ENCODE data around the gene AJM1. TPM values are rescaled to one million over a fixed set of nuclear protein-coding genes. Genes with fewer than 3 reads are reported as not detected.

The AJM1 gene
- total and polyA plus RNA-seq, 2 donors (not counting 1 experiment from before 2014, with no cell fraction given): 1.7 to 2.9 TPM

DNA sequence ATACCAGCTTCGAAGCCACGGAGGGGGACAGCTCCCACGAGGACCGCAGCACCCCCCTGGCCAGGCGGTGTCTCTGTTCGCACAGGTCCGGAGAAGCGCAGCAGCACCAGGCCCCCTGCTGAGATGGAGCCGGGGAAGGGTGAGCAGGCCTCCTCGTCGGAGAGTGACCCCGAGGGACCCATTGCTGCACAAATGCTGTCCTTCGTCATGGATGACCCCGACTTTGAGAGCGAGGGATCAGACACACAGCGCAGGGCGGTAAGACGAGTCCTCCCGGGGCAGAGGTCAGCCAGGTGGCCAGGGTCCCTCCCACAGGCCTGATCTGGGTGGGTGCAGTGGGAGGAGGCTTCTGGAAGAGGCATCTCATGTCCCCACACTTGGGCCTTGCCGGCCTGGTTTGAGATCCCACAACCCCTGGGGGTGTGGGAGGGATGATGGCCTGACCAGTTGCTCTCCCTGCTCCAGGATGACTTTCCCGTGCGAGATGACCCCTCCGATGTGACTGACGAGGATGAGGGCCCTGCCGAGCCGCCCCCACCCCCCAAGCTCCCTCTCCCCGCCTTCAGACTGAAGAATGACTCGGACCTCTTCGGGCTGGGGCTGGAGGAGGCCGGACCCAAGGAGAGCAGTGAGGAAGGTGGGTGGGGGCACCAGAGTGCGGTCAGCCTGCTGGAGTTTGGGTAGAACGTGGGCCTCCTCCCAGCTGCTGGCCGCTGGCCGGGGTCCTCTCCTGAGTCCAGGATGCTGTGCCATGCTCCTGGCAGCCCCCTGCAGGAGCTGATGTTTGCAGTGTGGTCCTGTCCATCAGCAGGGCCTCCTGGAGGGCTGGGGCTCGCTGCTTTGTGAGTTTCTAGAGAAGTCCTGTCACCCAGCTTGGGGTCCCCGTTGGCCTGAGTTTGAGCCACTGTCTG is 2.8 kb upstream of the AJM1 start:
- ChIA-PET POLR2A (no interaction called here), CTCF (interaction anchor here (3.6 kb wide), 1 partner anchor 196 kb away, joined by 29 read pairs; no protein-coding TSS in a partner anchor)
- peaks cover 11 to 26% of the 10 kb centered on the region in 2 donors for H3K4me1 ChIP-seq (ENCODE audit: control insufficient read depth in 2 of 2, insufficient read depth in 2 of 2, low read length in 2 of 2)
- no peak for DNase-seq
- no peak overlapping the region for H3K27ac Mint-ChIP-seq
- H3K4me3 Mint-ChIP-seq: no peak overlapping the region
- no peak overlapping the region for H2AFZ ChIP-seq (ENCODE audit: insufficient read depth, low read depth, low read length, poor library complexity, severe bottlenecking)
- peaks cover 13% of the 10 kb centered on the region for H4K20me1 ChIP-seq (ENCODE audit: control insufficient read depth, insufficient read depth, low read length, poor library complexity, severe bottlenecking)
- H3K4me1 Mint-ChIP-seq: peaks cover 11% of the 10 kb centered on the region
- no peak overlapping the region for H3K9ac ChIP-seq (ENCODE audit: low read length)
- H3K9me3 ChIP-seq (ENCODE audit: control extremely low read depth in 1 of 3, control insufficient read depth in 2 of 3, insufficient read depth in 1 of 3, low read length in 2 of 3): peaks cover 0 to 6% (median 0%) of the 10 kb centered on the region in 3 donors
- no peak overlapping the region for H3K27ac ChIP-seq (ENCODE audit: low read length in 2 of 2)
- H3K27me3 Mint-ChIP-seq: no peaks in the 10 kb centered on the region
- TF ChIP-seq, protein P1, sequence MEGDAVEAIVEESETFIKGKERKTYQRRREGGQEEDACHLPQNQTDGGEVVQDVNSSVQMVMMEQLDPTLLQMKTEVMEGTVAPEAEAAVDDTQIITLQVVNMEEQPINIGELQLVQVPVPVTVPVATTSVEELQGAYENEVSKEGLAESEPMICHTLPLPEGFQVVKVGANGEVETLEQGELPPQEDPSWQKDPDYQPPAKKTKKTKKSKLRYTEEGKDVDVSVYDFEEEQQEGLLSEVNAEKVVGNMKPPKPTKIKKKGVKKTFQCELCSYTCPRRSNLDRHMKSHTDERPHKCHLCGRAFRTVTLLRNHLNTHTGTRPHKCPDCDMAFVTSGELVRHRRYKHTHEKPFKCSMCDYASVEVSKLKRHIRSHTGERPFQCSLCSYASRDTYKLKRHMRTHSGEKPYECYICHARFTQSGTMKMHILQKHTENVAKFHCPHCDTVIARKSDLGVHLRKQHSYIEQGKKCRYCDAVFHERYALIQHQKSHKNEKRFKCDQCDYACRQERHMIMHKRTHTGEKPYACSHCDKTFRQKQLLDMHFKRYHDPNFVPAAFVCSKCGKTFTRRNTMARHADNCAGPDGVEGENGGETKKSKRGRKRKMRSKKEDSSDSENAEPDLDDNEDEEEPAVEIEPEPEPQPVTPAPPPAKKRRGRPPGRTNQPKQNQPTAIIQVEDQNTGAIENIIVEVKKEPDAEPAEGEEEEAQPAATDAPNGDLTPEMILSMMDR (IDR thresholded peaks at IDR 0.05): no peak
- TF ChIP-seq EZH2 (IDR thresholded peaks at IDR 0.05; ENCODE audit: borderline replicate concordance, insufficient read depth, low read depth, low read length, poor library complexity, severe bottlenecking): no peak
- no peaks in the 10 kb centered on the region for H3K79me2 ChIP-seq (ENCODE audit: control insufficient read depth, insufficient read depth, low read length)
- no peaks in the 10 kb centered on the region for H3K36me3 ChIP-seq (replicated peaks in 1 of 2; ENCODE audit: control extremely low read depth in 1 of 2, control insufficient read depth in 1 of 2, extremely low read depth in 1 of 2, insufficient read depth in 2 of 2, low read length in 1 of 2)
- no peak for ATAC-seq (ENCODE audit: low read depth)
- H3K9me3 Mint-ChIP-seq (ENCODE audit: insufficient read depth): no peaks in the 10 kb centered on the region
- H3K4me2 ChIP-seq (replicated peaks; ENCODE audit: low read depth, low read length, poor library complexity, severe bottlenecking): no peak overlapping the region
- 94% methylated on average over 33 of the region's 36 CpGs for WGBS (ENCODE audit: insufficient coverage)
- no peak overlapping the region for H3K4me3 ChIP-seq (ENCODE audit: control extremely low read depth in 1 of 5, extremely low read depth in 1 of 5, insufficient read depth in 1 of 5, low read depth in 2 of 5, low read length in 4 of 5)
- H3K27me3 ChIP-seq (replicated peaks in 1 of 4; ENCODE audit: control extremely low read depth in 1 of 4, control insufficient read depth in 3 of 4, insufficient read depth in 4 of 4, low read length in 3 of 4): peaks cover 0 to 13% (median 3%) of the 10 kb centered on the region in 4 experiments
- intact Hi-C loops (cut with micrococcal nuclease): no loop called here
